H1 (cell line): ENCODE results near the gene WNT9A. TPM values are rescaled to one million over a fixed set of nuclear protein-coding genes. Genes with fewer than 3 reads are reported as not detected.

Source experiments
- BCL11A ChIP-seq, 2 experiments: IDR thresholded peaks; one replicate each; pipeline ENCODE4 v1.6.1; 2011; ENCODE audit warnings: low read depth in 2 of 2, low read length in 2 of 2, mild to moderate bottlenecking in 2 of 2
- CBX5 ChIP-seq: fragments of 300-800, 300-1000 bp; sonication (generic); IDR thresholded peaks from 2 replicates; pipeline ENCODE4 v1.7.1; 2016; ENCODE audit warnings: antibody characterized with exemption, low read length, low read depth
- POLR2A ChIP-seq, 2 experiments: IDR thresholded peaks; 1 replicate in 1 of 2; 2 replicates in 1 of 2; pipeline ENCODE4 v1.6.1; 2011; ENCODE audit warnings: low read depth in 2 of 2, low read length in 2 of 2, mild to moderate bottlenecking in 2 of 2; ENCODE audit errors: control extremely low read depth in 1 of 2
- polyA plus RNA-seq, 7 experiments: library from polyadenylated mRNA; depleted of rRNA in 3 of 7; stranded (reverse) in 5 of 7; unstranded in 2 of 7; fragments of >200 nt in 5 of 7; fragments of 200-250 nt in 2 of 7; gene quantifications; 1 replicate in 5 of 7; 2 replicates in 1 of 7; 4 replicates in 1 of 7; pipeline versions ENCODE4 v1.2.1 to v1.2.3, GENCODE V29; 2011 to 2013; ENCODE audit warnings: missing spikeins in 2 of 7, mixed read lengths in 2 of 7
- total RNA-seq: library from RNA; stranded (reverse); fragmentation: NEBNext Ultra II Directional; extraction: Animal tissue kit (Norgen Biotek cat#: 25700); gene quantifications from 2 replicates; pipeline ENCODE4 v1.2.1, GENCODE V29; 2021

The WNT9A gene
- total and polyA plus RNA-seq, 2 of the 8 experiments (the other 6 are each of a cell fraction or from before 2014, with no cell fraction given), result 1.1 to 1.5 TPM

DNA sequence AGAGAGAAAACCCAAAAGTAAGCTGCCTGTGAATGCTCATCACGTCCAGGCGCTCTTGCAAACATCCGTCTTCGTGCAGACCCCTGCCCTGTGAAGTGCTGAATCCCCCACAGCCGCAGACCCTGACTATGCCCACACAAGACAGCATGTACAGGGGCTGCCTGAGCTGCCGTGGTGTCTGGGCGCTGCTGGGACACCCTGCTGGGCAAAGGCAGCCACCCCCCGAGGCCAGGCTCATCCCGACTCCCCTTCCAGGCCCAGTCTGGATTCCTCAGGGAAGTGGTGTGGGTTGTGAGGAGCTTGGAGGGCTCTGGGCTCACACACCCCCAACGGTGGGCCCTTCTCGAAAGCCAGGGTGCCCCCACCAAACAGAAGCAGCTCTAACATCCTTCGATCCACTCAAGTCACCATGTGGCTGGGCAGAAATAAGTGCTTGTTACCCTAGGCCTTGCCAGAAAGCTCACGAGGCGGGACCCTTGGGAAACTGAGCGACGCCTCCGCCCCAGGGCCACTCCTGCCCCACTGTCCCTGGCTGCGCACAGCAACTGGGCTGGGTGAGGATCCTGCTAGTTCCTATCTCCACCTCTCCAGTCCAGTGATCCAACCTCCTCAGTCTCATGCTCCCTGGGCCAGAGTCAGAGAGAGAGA, 4.8 kb upstream of the WNT9A start (continued):
- TF ChIP-seq CBX5, result no peak
- no peak for TF ChIP-seq BCL11A (IDR thresholded peaks at IDR 0.05; ENCODE audit: low read depth in 2 of 2, low read length in 2 of 2)
- no peak for TF ChIP-seq POLR2A (IDR thresholded peaks at IDR 0.05; ENCODE audit: control extremely low read depth in 1 of 2, low read depth in 2 of 2, low read length in 2 of 2)
